H1 (cell line): ENCODE measurements around the gene NFIA. TPM values are rescaled to one million over a fixed set of nuclear protein-coding genes. Genes with fewer than 3 reads are reported as not detected.

Experiments used
- CTCF ChIA-PET: fragments of 300-600 bp; sonication (Branson Sonifier 250); formaldehyde crosslinking; loops from one replicate; lab custom pipeline; 2021; ENCODE audit not compliant: partially characterized antibody; lab: Charles Lee
- POLR2A ChIA-PET: fragments of 300-600 bp; sonication (Branson Sonifier 250); formaldehyde crosslinking; loops from one replicate; lab custom pipeline; 2021; ENCODE audit warnings: inconsistent platforms; ENCODE audit not compliant: partially characterized antibody; lab: Charles Lee
- DNase-seq, 2 experiments: peaks; one replicate each; pipeline versions ENCODE4 v3.0.0 to v3.0.0-alpha.2; 2010 to 2022; ENCODE audit warnings: low spot score in 2 of 2, low read depth in 1 of 2, mixed read lengths in 1 of 2
- FAIRE-seq: peaks from 2 replicates; lab custom pipeline; 2011; peaks lifted over from hg19 to GRCh38; lab: Jason Lieb, UNC
- H2AFZ ChIP-seq: 2 replicates; pipeline ENCODE4 v1.8.1; 2012; ENCODE audit warnings: low read length, inconsistent platforms
- H2AK5ac ChIP-seq: 2 replicates; pipeline ENCODE4 v1.6.1; 2013; ENCODE audit warnings: low read depth, low read length
- H2BK120ac ChIP-seq: replicated peaks from 2 replicates; pipeline ENCODE3; 2013; ENCODE audit warnings: low read depth, low read length, inconsistent platforms
- H2BK12ac ChIP-seq: 2 replicates; pipeline ENCODE4 v1.6.1; 2013; ENCODE audit warnings: low read depth, low read length
- H2BK15ac ChIP-seq: 2 replicates; pipeline ENCODE4 v1.6.1; 2013; ENCODE audit warnings: low read length
- H2BK20ac ChIP-seq: 2 replicates; pipeline ENCODE4 v1.6.1; 2013; ENCODE audit warnings: low read length
- H2BK5ac ChIP-seq: 2 replicates; pipeline ENCODE4 v1.6.1; 2013; ENCODE audit warnings: low read depth, low read length
- H3K14ac ChIP-seq: 2 replicates; pipeline ENCODE4 v1.6.1; 2013; ENCODE audit warnings: inconsistent platforms; ENCODE audit not compliant: insufficient read length
- H3K18ac ChIP-seq: 2 replicates; pipeline ENCODE4 v1.6.1; 2013; ENCODE audit warnings: low read length; ENCODE audit errors: extremely low read depth
- H3K23ac ChIP-seq: 2 replicates; pipeline ENCODE4 v1.6.1; 2013; ENCODE audit warnings: inconsistent platforms; ENCODE audit not compliant: insufficient read length
- H3K23me2 ChIP-seq: 2 replicates; pipeline ENCODE4 v1.6.1; 2013; ENCODE audit warnings: low read depth, low read length
- H3K27ac ChIP-seq: 2 replicates; pipeline ENCODE4 v1.6.1; 2011; ENCODE audit warnings: low read depth, low read length, inconsistent platforms
- H3K27me3 ChIP-seq, 4 experiments: replicated peaks in 1 of 4; 1 replicate in 1 of 4; 2 replicates in 3 of 4; pipeline versions ENCODE4 v1.6.1 to v1.8.1; 2011 to 2013; ENCODE audit warnings: low read length in 3 of 4, mild to moderate bottlenecking in 3 of 4, inconsistent platforms in 2 of 4, mixed read lengths in 2 of 4, moderate library complexity in 1 of 4; ENCODE audit not compliant: control insufficient read depth in 3 of 4, insufficient read depth in 3 of 4; ENCODE audit errors: extremely low read depth in 1 of 4
- H3K36me3 ChIP-seq, 4 experiments: 2 replicates each; pipeline versions ENCODE4 v1.6.1 to v1.8.1; 2011 to 2013; ENCODE audit warnings: mild to moderate bottlenecking in 4 of 4, low read length in 3 of 4, moderate library complexity in 2 of 4, control low read depth in 1 of 4, inconsistent platforms in 1 of 4; ENCODE audit not compliant: insufficient read depth in 4 of 4, control insufficient read depth in 2 of 4
- H3K4ac ChIP-seq: replicated peaks from 2 replicates; pipeline ENCODE3; 2013; ENCODE audit warnings: low read length, low read depth, mixed read lengths, inconsistent platforms; ENCODE audit not compliant: insufficient read length
- H3K4me1 ChIP-seq, 4 experiments: replicated peaks in 1 of 4; 1 replicate in 1 of 4; 2 replicates in 3 of 4; pipeline versions ENCODE4 v1.6.1 to v1.8.1; 2011 to 2013; ENCODE audit warnings: low read length in 3 of 4, inconsistent platforms in 2 of 4, mixed read lengths in 1 of 4; ENCODE audit not compliant: insufficient read depth in 4 of 4, control insufficient read depth in 3 of 4
- H3K4me2 ChIP-seq, 2 experiments: 2 replicates each; pipeline versions ENCODE4 v1.6.1 to v1.8.1; 2011 to 2013; ENCODE audit warnings: low read depth in 2 of 2, low read length in 2 of 2, control low read depth in 1 of 2, inconsistent platforms in 1 of 2, mild to moderate bottlenecking in 1 of 2; ENCODE audit not compliant: insufficient read depth in 1 of 2
- H3K4me3 ChIP-seq, 4 experiments: fragments of 200-600, 300-600 bp in 1 of 4; sonication (generic), shearing (Covaris generic), sonication (Bioruptor Twin) in 1 of 4; 2 replicates each; pipeline versions ENCODE4 v1.5.1 to v1.8.1; 2011 to 2016; ENCODE audit warnings: low read length in 4 of 4, low read depth in 3 of 4, control low read depth in 2 of 4, inconsistent platforms in 2 of 4, mild to moderate bottlenecking in 2 of 4, mixed read lengths in 1 of 4, moderate library complexity in 1 of 4; ENCODE audit not compliant: insufficient read depth in 2 of 4; ENCODE audit errors: extremely low read depth in 1 of 4
- H3K56ac ChIP-seq: replicated peaks from 2 replicates; pipeline ENCODE3; 2013; ENCODE audit warnings: low read depth, mild to moderate bottlenecking, mixed read lengths, low read length, inconsistent platforms; ENCODE audit not compliant: insufficient read length
- H3K79me1 ChIP-seq: 2 replicates; pipeline ENCODE4 v1.6.1; 2013; ENCODE audit warnings: low read depth, low read length, control low read depth
- H3K79me2 ChIP-seq, 2 experiments: 2 replicates each; pipeline versions ENCODE4 v1.6.1 to v1.8.1; 2012 to 2013; ENCODE audit warnings: low read length in 2 of 2, mild to moderate bottlenecking in 2 of 2, inconsistent platforms in 1 of 2; ENCODE audit not compliant: insufficient read depth in 2 of 2, control insufficient read depth in 1 of 2
- H3K9ac ChIP-seq, 4 experiments: replicated peaks in 1 of 4; 1 replicate in 1 of 4; 2 replicates in 3 of 4; pipeline versions ENCODE4 v1.6.1 to v1.8.1; 2011 to 2013; ENCODE audit warnings: low read depth in 3 of 4, low read length in 3 of 4, control low read depth in 2 of 4, mild to moderate bottlenecking in 2 of 4, moderate library complexity in 2 of 4, inconsistent platforms in 1 of 4; ENCODE audit errors: extremely low read depth in 1 of 4
- H3K9me3 ChIP-seq, 2 experiments: 2 replicates each; pipeline versions ENCODE4 v1.6.1 to v1.8.1; 2012 to 2013; ENCODE audit warnings: mild to moderate bottlenecking in 2 of 2, moderate library complexity in 2 of 2, control low read depth in 1 of 2, inconsistent platforms in 1 of 2, low read depth in 1 of 2, low read length in 1 of 2, mixed read lengths in 1 of 2; ENCODE audit not compliant: insufficient read depth in 2 of 2
- H4K20me1 ChIP-seq, 2 experiments: replicated peaks in 1 of 2; 2 replicates each; pipeline versions ENCODE3 to v1.8.1; 2011 to 2013; ENCODE audit warnings: inconsistent platforms in 2 of 2, low read length in 2 of 2, mild to moderate bottlenecking in 1 of 2; ENCODE audit not compliant: insufficient read depth in 2 of 2, control insufficient read depth in 1 of 2
- H4K5ac ChIP-seq: 2 replicates; pipeline ENCODE4 v1.6.1; 2013; ENCODE audit warnings: low read length, low read depth, mixed read lengths, inconsistent platforms; ENCODE audit not compliant: insufficient read length
- H4K8ac ChIP-seq: 2 replicates; pipeline ENCODE4 v1.8.0; 2013; ENCODE audit warnings: mild to moderate bottlenecking, moderate library complexity, low read length, inconsistent platforms; ENCODE audit not compliant: insufficient read depth; ENCODE audit errors: extremely low read depth
- H4K91ac ChIP-seq: replicated peaks from 2 replicates; pipeline ENCODE3; 2013; ENCODE audit warnings: low read length, mixed read lengths, inconsistent platforms; ENCODE audit not compliant: insufficient read length
- BACH1 ChIP-seq: IDR thresholded peaks from 2 replicates; pipeline ENCODE4 v1.6.1; 2012; ENCODE audit warnings: low read length, improper control_type of control experiment
- EGR1 ChIP-seq: IDR thresholded peaks from 2 replicates; pipeline ENCODE4 v1.6.1; 2011; ENCODE audit warnings: low read depth, low read length, borderline replicate concordance
- EP300 ChIP-seq, 2 experiments: IDR thresholded peaks; 1 replicate in 1 of 2; 2 replicates in 1 of 2; pipeline ENCODE4 v1.6.1; 2011 to 2012; ENCODE audit warnings: low read depth in 2 of 2, low read length in 2 of 2, mild to moderate bottlenecking in 2 of 2, borderline replicate concordance in 1 of 2, inconsistent platforms in 1 of 2, moderate library complexity in 1 of 2
- PHF8 ChIP-seq: fragments of 200-600 bp; sonication (generic); conservative IDR thresholded peaks from 2 replicates; pipeline ENCODE4 v1.7.1; 2012; ENCODE audit warnings: low read depth, mild to moderate bottlenecking, inconsistent platforms, low read length, moderate library complexity
- POLR2AphosphoS5 ChIP-seq: IDR thresholded peaks from 2 replicates; pipeline ENCODE4 v1.6.1; 2011; ENCODE audit warnings: low read depth, low read length
- RAD21 ChIP-seq, 2 experiments: IDR thresholded peaks in 1 of 2; conservative IDR thresholded peaks in 1 of 2; 2 replicates each; pipeline ENCODE4 v1.6.1; 2011; ENCODE audit warnings: low read depth in 2 of 2, low read length in 2 of 2, improper control_type of control experiment in 1 of 2, inconsistent platforms in 1 of 2, mild to moderate bottlenecking in 1 of 2, moderate library complexity in 1 of 2
- TCF12 ChIP-seq: IDR thresholded peaks from 2 replicates; pipeline ENCODE4 v1.6.1; 2011; ENCODE audit warnings: low read depth, mild to moderate bottlenecking, low read length
- USF2 ChIP-seq: IDR thresholded peaks from 2 replicates; pipeline ENCODE4 v1.6.1; 2011; ENCODE audit warnings: low read length, improper control_type of control experiment
- polyA plus RNA-seq, 7 experiments: library from polyadenylated mRNA; depleted of rRNA in 3 of 7; stranded (reverse) in 5 of 7; unstranded in 2 of 7; fragments of >200 nt in 5 of 7; fragments of 200-250 nt in 2 of 7; gene quantifications; 1 replicate in 5 of 7; 2 replicates in 1 of 7; 4 replicates in 1 of 7; pipeline versions ENCODE4 v1.2.1 to v1.2.3, GENCODE V29; 2011 to 2013; ENCODE audit warnings: missing spikeins in 2 of 7, mixed read lengths in 2 of 7
- total RNA-seq: library from RNA; stranded (reverse); fragmentation: NEBNext Ultra II Directional; extraction: Animal tissue kit (Norgen Biotek cat#: 25700); gene quantifications from 2 replicates; pipeline ENCODE4 v1.2.1, GENCODE V29; 2021

NFIA gene
- total and polyA plus RNA-seq, 2 of the 8 experiments (the other 6 are each of a cell fraction or from before 2014, with no cell fraction given), result 1.8 to 2.3 TPM

- Histone ChIP-seq H3K79me1 (no peaks in the 10 kb centered on the region), H3K4me1 (peaks cover 3 to 8% (median 5%) of the 10 kb centered on the region in 4 experiments; a peak in 6 of 7 replicates), H3K79me2 (no peaks in the 10 kb centered on the region), H4K20me1 (no peaks in the 10 kb centered on the region), H3K23me2 (no peaks in the 10 kb centered on the region), H3K9ac (no peak overlapping the region), H2BK12ac (no peak overlapping the region), H3K27me3 (no peaks in the 10 kb centered on the region), H3K4me2 (no peak overlapping the region), H3K14ac (no peak overlapping the region), H4K5ac (no peak overlapping the region), H3K56ac (no peak overlapping the region), H3K4me3 (no peak overlapping the region), H2BK120ac (no peak overlapping the region), H3K9me3 (no peaks in the 10 kb centered on the region), H2AFZ (no peak overlapping the region), H4K91ac (no peak overlapping the region), H3K36me3 (no peaks in the 10 kb centered on the region), H3K4ac (no peak overlapping the region), H3K27ac (no peak overlapping the region), H4K8ac (no peak overlapping the region), H2BK15ac (no peak overlapping the region), H2BK5ac (no peak overlapping the region), H2BK20ac (no peak overlapping the region), H2AK5ac (no peak overlapping the region), H3K18ac (no peak overlapping the region), H3K23ac (no peak overlapping the region)
- ChIA-PET POLR2A (no interaction called here), CTCF (no interaction called here)
- TF ChIP-seq RAD21 (IDR thresholded peaks at IDR 0.05 in 1 of 2, conservative IDR thresholded peaks at IDR 0.05 in 1 of 2; ENCODE audit: low read depth in 2 of 2, low read length in 2 of 2) (no peak), USF2 (no peak), POLR2AphosphoS5 (no peak), PHF8 (no peak), TCF12 (no peak), BACH1 (no peak), EGR1 (no peak), EP300 (IDR thresholded peaks at IDR 0.05; ENCODE audit: borderline replicate concordance in 1 of 2, low read depth in 2 of 2, low read length in 2 of 2) (no peak)
- DNase-seq, result no peak
- FAIRE-seq, result no peak
Observed at GRCh38 chr1:61356016-61356415, 273.7 kb downstream of the NFIA start.
